ENCODE data around the gene SERPINA10.
"Not testable (repeated sequence)": the region's sequence is repeated elsewhere in the genome, so short reads cannot be mapped to it uniquely, and the experiment has no call there.

GRCh38 chr14:94264195-94264594, 28.9 kb downstream of the SERPINA10 start:
- TF ChIP-seq CTCF (conservative IDR thresholded peaks at IDR 0.05; ENCODE audit: low read depth in 2 of 2); ZNF331 (CRISPR knock-in tag; IDR thresholded peaks at IDR 0.05; ENCODE audit: low read depth); REST (IDR thresholded peaks at IDR 0.05; ENCODE audit: unreplicated experiment); POLR2AphosphoS5 (IDR thresholded peaks at IDR 0.05; ENCODE audit: low read depth); EZH2 (IDR thresholded peaks at IDR 0.05; ENCODE audit: low read depth, unreplicated experiment); STAT1 (IDR thresholded peaks at IDR 0.05; ENCODE audit: unreplicated experiment); CREB1 (CRISPR knock-in tag; IDR thresholded peaks at IDR 0.05; ENCODE audit: low read depth); EZH2phosphoT487 (IDR thresholded peaks at IDR 0.05; ENCODE audit: unreplicated experiment); ETS1 (IDR thresholded peaks at IDR 0.05); JUNB (IDR thresholded peaks at IDR 0.05; ENCODE audit: unreplicated experiment): not testable (repeated sequence)

All from GM23338 (cell line).